Vagina (tissue), 2 donors: ENCODE data around the gene ZNF488. TPM values are rescaled to one million over a fixed set of nuclear protein-coding genes. Genes with fewer than 3 reads are reported as not detected.

Experiments used
- DNase-seq, 2 donors: peaks; one replicate each; pipeline ENCODE4 v3.0.0-alpha.2; 2017; ENCODE audit errors: extremely low spot score in 2 of 2
- H3K27ac ChIP-seq: fragments of 200-600 bp; sonication (generic); one replicate; pipeline ENCODE4 v1.5.1; 2019
- H3K27me3 ChIP-seq: fragments of 200-600 bp; sonication (generic); one replicate; pipeline ENCODE4 v1.5.1; 2019
- H3K36me3 ChIP-seq, 2 donors: fragments of 200-600 bp; sonication (generic); one replicate each; pipeline ENCODE4 v1.5.1; 2017 to 2019
- H3K4me1 ChIP-seq: fragments of 200-600 bp; sonication (generic); one replicate; pipeline ENCODE4 v1.5.1; 2019
- H3K4me3 ChIP-seq, 2 donors: fragments of 200-600 bp; sonication (generic); 1 replicate in 1 of 2; 2 replicates in 1 of 2; pipeline ENCODE4 v1.5.1; 2016 to 2019
- H3K9me3 ChIP-seq: fragments of 200-600 bp; sonication (generic); one replicate; pipeline ENCODE4 v1.5.1; 2019
- POLR2A ChIP-seq, 2 donors: fragments of 450-650 bp; IDR thresholded peaks; one replicate each; pipeline ENCODE4 v1.6.1; 2017; ENCODE audit warnings: antibody characterized with exemption in 2 of 2, mild to moderate bottlenecking in 2 of 2, moderate library complexity in 2 of 2
- POLR2AphosphoS5 ChIP-seq, 2 donors: sonication (generic); formaldehyde crosslinking; IDR thresholded peaks; one replicate each; pipeline ENCODE4 v1.9.0; 2017; ENCODE audit warnings: antibody characterized with exemption in 2 of 2, mild to moderate bottlenecking in 2 of 2, low read depth in 1 of 2; ENCODE audit not compliant: insufficient read depth in 1 of 2
- intact Hi-C: fragments of 100-400 bp; cut with DNase I; formaldehyde crosslinking; loops from one replicate; pipeline ENCODE4 v1.15.1; 2023
- total RNA-seq: library from RNA; depleted of rRNA; stranded (reverse); fragments of >200 nt; gene quantifications from one replicate; pipeline ENCODE4 v1.2.3, GENCODE V29; 2016
- TF ChIP-seq, protein P1 (sequence below), 3 experiments: fragments of 450-650 bp in 2 of 3; fragments of 200-600 bp in 1 of 3; sonication (generic) in 1 of 3; IDR thresholded peaks; one replicate each; pipeline ENCODE4 v1.5.1; 2017 to 2019; ENCODE audit warnings: antibody characterized with exemption in 3 of 3, mild to moderate bottlenecking in 2 of 3, moderate library complexity in 2 of 3

Gene ZNF488, protein sequence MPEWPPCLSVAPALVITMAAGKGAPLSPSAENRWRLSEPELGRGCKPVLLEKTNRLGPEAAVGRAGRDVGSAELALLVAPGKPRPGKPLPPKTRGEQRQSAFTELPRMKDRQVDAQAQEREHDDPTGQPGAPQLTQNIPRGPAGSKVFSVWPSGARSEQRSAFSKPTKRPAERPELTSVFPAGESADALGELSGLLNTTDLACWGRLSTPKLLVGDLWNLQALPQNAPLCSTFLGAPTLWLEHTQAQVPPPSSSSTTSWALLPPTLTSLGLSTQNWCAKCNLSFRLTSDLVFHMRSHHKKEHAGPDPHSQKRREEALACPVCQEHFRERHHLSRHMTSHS
- total RNA-seq = not detected

- TF ChIP-seq POLR2AphosphoS5 (IDR thresholded peaks at IDR 0.05; ENCODE audit: insufficient read depth in 1 of 2, low read depth in 1 of 2) = peak in 1 of 2 donors; percentile 80
- no peak for TF ChIP-seq POLR2A (IDR thresholded peaks at IDR 0.05)
- Histone ChIP-seq H3K9me3 (no peaks in the 10 kb centered on the region), H3K27ac (peak within 1 kb of the TSS; percentile 79), H3K4me3 (peak within 1 kb of the TSS; percentile 67 to 79), H3K4me1 (peaks cover 6% of the 10 kb centered on the region), H3K27me3 (no peaks in the 10 kb centered on the region), H3K36me3 (no peaks in the 10 kb centered on the region)
- intact Hi-C loops = loop anchor here (5.0 kb wide), 1 partner anchor 1102 kb away; no protein-coding TSS in a partner anchor
- peak; percentile 90 to 94 for DNase-seq
Measured at GRCh38 chr10:47384148-47384921, at the start of gene ZNF488. ZNF488 (minus strand) TSS chr10:47384293; CDS start chr10:47368829, 15,464 bp downstream.

- no peak overlapping the region for H3K4me3 ChIP-seq
- TF ChIP-seq POLR2A (IDR thresholded peaks at IDR 0.05) (no peak), POLR2AphosphoS5 (IDR thresholded peaks at IDR 0.05; ENCODE audit: insufficient read depth in 1 of 2, low read depth in 1 of 2) (no peak)
- TF ChIP-seq, protein P1, sequence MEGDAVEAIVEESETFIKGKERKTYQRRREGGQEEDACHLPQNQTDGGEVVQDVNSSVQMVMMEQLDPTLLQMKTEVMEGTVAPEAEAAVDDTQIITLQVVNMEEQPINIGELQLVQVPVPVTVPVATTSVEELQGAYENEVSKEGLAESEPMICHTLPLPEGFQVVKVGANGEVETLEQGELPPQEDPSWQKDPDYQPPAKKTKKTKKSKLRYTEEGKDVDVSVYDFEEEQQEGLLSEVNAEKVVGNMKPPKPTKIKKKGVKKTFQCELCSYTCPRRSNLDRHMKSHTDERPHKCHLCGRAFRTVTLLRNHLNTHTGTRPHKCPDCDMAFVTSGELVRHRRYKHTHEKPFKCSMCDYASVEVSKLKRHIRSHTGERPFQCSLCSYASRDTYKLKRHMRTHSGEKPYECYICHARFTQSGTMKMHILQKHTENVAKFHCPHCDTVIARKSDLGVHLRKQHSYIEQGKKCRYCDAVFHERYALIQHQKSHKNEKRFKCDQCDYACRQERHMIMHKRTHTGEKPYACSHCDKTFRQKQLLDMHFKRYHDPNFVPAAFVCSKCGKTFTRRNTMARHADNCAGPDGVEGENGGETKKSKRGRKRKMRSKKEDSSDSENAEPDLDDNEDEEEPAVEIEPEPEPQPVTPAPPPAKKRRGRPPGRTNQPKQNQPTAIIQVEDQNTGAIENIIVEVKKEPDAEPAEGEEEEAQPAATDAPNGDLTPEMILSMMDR (IDR thresholded peaks at IDR 0.05) = no peak
- peak; percentile 64 to 89 for DNase-seq
- intact Hi-C loops = no loop called here
- H3K9me3 ChIP-seq = no peaks in the 10 kb centered on the region
- H3K36me3 ChIP-seq = no peaks in the 10 kb centered on the region
- no peak overlapping the region for H3K27ac ChIP-seq
- no peaks in the 10 kb centered on the region for H3K4me1 ChIP-seq
- no peaks in the 10 kb centered on the region for H3K27me3 ChIP-seq
Measured at GRCh38 chr10:47425813-47426419, 41.8 kb upstream of the ZNF488 start.

GRCh38 chr10:47424231-47424630, 40.1 kb upstream of the ZNF488 start:
- no peak for DNase-seq
- no peaks in the 10 kb centered on the region for H3K36me3 ChIP-seq
- H3K27ac ChIP-seq = no peak overlapping the region
- H3K4me3 ChIP-seq = no peak overlapping the region
- intact Hi-C loops = no loop called here
- no peaks in the 10 kb centered on the region for H3K27me3 ChIP-seq
- no peaks in the 10 kb centered on the region for H3K9me3 ChIP-seq
- TF ChIP-seq POLR2AphosphoS5 (IDR thresholded peaks at IDR 0.05; ENCODE audit: insufficient read depth in 1 of 2, low read depth in 1 of 2) (no peak), POLR2A (IDR thresholded peaks at IDR 0.05) (no peak)
- TF ChIP-seq, protein P1 (IDR thresholded peaks at IDR 0.05) = no peak
- no peaks in the 10 kb centered on the region for H3K4me1 ChIP-seq

DNA sequence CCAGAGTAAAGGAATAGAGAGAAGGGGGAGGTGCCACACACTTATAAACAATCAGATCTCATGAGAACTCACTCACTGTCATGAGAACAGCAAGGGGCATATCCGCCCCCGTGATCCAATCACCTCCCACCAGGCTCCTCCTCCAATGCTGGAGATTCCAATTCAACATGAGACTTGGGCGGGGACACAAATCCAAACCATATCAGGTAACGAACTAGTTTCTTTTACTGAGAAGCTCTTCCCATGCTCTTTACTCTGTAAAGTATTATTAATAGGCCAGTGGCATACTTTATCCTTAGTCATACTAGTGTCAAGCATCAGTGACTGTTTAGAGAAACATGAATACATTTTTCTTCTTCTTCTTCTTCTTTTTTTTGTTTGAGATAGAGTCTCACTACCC, 39.4 kb upstream of the ZNF488 start:
- Histone ChIP-seq H3K27me3 (no peaks in the 10 kb centered on the region), H3K36me3 (no peaks in the 10 kb centered on the region), H3K4me3 (no peak overlapping the region), H3K27ac (no peak overlapping the region), H3K4me1 (no peaks in the 10 kb centered on the region), H3K9me3 (no peaks in the 10 kb centered on the region)
- no peak for TF ChIP-seq POLR2A (IDR thresholded peaks at IDR 0.05)
- TF ChIP-seq, protein P1 (IDR thresholded peaks at IDR 0.05) = no peak
- no peak for TF ChIP-seq POLR2AphosphoS5 (IDR thresholded peaks at IDR 0.05; ENCODE audit: insufficient read depth in 1 of 2, low read depth in 1 of 2)
- peak in 1 of 2 donors; percentile 67 for DNase-seq
- intact Hi-C loops = no loop called here
